MM.1S (cell line): ENCODE measurements around the gene MEPE.

Experiments used
- DNase-seq: peaks from one replicate; pipeline ENCODE4 v3.0.0-alpha.2; 2015
- H2AFZ ChIP-seq: fragments of 300-600 bp; sonication (generic); 2 replicates; pipeline ENCODE4 v1.6.0; 2016; ENCODE audit warnings: antibody characterized with exemption, low read length
- H3F3A ChIP-seq: fragments of 300-600 bp; sonication (generic); 2 replicates; pipeline ENCODE4 v1.6.1; 2016; ENCODE audit warnings: mild to moderate bottlenecking, antibody characterized with exemption, low read length, moderate library complexity, mixed read lengths; ENCODE audit not compliant: insufficient read depth
- H3K27ac ChIP-seq: fragments of 300-600 bp; sonication (generic); 2 replicates; pipeline ENCODE4 v1.5.1; 2016; ENCODE audit warnings: mild to moderate bottlenecking, low read length
- H3K27me3 ChIP-seq: fragments of 300-600 bp; sonication (generic); replicated peaks from 2 replicates; pipeline ENCODE4 v1.6.0; 2016; ENCODE audit warnings: low read length; ENCODE audit not compliant: insufficient read depth
- H3K36me3 ChIP-seq: fragments of 300-600 bp; sonication (generic); replicated peaks from 2 replicates; pipeline ENCODE4 v1.6.1; 2016; ENCODE audit warnings: mild to moderate bottlenecking, low read length, mixed read lengths; ENCODE audit not compliant: insufficient read depth
- H3K4me1 ChIP-seq: fragments of 300-600 bp; sonication (generic); 2 replicates; pipeline ENCODE4 v1.6.1; 2016; ENCODE audit warnings: low read length, mixed read lengths
- H3K4me2 ChIP-seq: fragments of 300-600 bp; sonication (generic); 2 replicates; pipeline ENCODE4 v1.6.0; 2016; ENCODE audit warnings: low read depth, low read length
- H3K4me3 ChIP-seq: fragments of 300-600 bp; sonication (generic); 2 replicates; pipeline ENCODE4 v1.5.1; 2016; ENCODE audit warnings: low read length, mixed read lengths
- H3K79me2 ChIP-seq: fragments of 300-600 bp; sonication (generic); 2 replicates; pipeline ENCODE4 v1.6.1; 2016; ENCODE audit warnings: mixed run types, low read length, mixed read lengths
- H3K9ac ChIP-seq: fragments of 300-600 bp; sonication (generic); 2 replicates; pipeline ENCODE4 v1.6.1; 2016; ENCODE audit warnings: low read length, mixed read lengths
- H3K9me2 ChIP-seq: fragments of 300-600 bp; sonication (generic); replicated peaks from 2 replicates; pipeline ENCODE4 v1.6.1; 2016; ENCODE audit warnings: mild to moderate bottlenecking, low read length, mixed read lengths; ENCODE audit not compliant: insufficient read depth
- H3K9me3 ChIP-seq: fragments of 300-600 bp; sonication (generic); replicated peaks from 2 replicates; pipeline ENCODE4 v1.6.1; 2016; ENCODE audit warnings: mild to moderate bottlenecking, low read length, mixed read lengths; ENCODE audit not compliant: insufficient read depth
- H4K20me1 ChIP-seq: fragments of 300-600 bp; sonication (generic); 2 replicates; pipeline ENCODE4 v1.6.1; 2016; ENCODE audit warnings: mild to moderate bottlenecking, low read length, moderate library complexity, mixed read lengths; ENCODE audit not compliant: insufficient read depth
- EZH2 ChIP-seq: fragments of 300-600 bp; sonication (generic); optimal IDR thresholded peaks from 2 replicates; pipeline ENCODE3; 2017; ENCODE audit warnings: low read depth, mild to moderate bottlenecking, antibody characterized with exemption, low read length, mixed read lengths
- EZH2phosphoT487 ChIP-seq: fragments of 300-600 bp; sonication (generic); IDR thresholded peaks from 2 replicates; pipeline ENCODE4 v1.6.1; 2018; ENCODE audit warnings: antibody characterized with exemption, low read length
- TF ChIP-seq, protein P1 (sequence below): fragments of 300-600 bp; sonication (generic); IDR thresholded peaks from 2 replicates; pipeline ENCODE4 v1.5.1; 2016; ENCODE audit warnings: antibody characterized with exemption, low read length, mixed read lengths

MEPE gene

DNA sequence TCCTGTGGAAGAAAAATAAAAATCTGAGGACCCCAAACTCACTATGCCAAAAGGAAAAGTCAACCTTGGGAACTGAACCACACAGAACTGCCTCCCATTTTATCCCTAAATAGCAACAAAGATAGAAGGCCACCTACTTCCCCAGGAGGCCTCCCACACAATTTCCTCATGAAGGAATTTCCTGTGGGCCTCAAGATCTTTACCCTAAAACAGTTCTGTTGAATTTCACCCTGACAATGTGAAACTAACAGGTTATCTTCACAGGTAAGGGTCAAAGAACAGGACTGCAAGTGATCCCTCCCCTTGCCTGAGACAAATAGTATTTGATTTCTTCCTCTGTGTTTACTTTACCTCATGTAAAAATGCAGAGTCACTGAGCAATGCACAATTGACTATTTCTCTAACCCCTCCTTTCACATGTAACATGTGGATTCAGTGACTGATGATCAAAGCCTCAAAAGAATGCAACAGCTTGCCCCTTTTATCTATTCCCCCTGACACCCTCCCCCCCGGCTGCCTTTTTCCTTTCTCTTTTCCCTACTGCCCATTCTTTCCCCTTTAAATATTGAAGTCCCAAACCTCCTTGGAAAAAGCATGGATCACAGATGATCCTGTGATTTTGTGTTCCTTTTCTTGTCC lies 33.3 kb downstream of the MEPE start:
- Histone ChIP-seq H3K9ac (no peak overlapping the region), H3K27me3 (no peaks in the 10 kb centered on the region), H2AFZ (no peak overlapping the region), H4K20me1 (no peaks in the 10 kb centered on the region), H3K36me3 (no peaks in the 10 kb centered on the region), H3K9me2 (no peaks in the 10 kb centered on the region), H3K4me1 (no peaks in the 10 kb centered on the region), H3K27ac (no peak overlapping the region), H3K79me2 (no peaks in the 10 kb centered on the region), H3F3A (no peaks in the 10 kb centered on the region), H3K9me3 (no peaks in the 10 kb centered on the region), H3K4me3 (no peak overlapping the region), H3K4me2 (no peak overlapping the region)
- DNase-seq = no peak
- TF ChIP-seq, protein P1, sequence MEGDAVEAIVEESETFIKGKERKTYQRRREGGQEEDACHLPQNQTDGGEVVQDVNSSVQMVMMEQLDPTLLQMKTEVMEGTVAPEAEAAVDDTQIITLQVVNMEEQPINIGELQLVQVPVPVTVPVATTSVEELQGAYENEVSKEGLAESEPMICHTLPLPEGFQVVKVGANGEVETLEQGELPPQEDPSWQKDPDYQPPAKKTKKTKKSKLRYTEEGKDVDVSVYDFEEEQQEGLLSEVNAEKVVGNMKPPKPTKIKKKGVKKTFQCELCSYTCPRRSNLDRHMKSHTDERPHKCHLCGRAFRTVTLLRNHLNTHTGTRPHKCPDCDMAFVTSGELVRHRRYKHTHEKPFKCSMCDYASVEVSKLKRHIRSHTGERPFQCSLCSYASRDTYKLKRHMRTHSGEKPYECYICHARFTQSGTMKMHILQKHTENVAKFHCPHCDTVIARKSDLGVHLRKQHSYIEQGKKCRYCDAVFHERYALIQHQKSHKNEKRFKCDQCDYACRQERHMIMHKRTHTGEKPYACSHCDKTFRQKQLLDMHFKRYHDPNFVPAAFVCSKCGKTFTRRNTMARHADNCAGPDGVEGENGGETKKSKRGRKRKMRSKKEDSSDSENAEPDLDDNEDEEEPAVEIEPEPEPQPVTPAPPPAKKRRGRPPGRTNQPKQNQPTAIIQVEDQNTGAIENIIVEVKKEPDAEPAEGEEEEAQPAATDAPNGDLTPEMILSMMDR = no peak
- TF ChIP-seq EZH2phosphoT487 (no peak), EZH2 (no peak)

DNA sequence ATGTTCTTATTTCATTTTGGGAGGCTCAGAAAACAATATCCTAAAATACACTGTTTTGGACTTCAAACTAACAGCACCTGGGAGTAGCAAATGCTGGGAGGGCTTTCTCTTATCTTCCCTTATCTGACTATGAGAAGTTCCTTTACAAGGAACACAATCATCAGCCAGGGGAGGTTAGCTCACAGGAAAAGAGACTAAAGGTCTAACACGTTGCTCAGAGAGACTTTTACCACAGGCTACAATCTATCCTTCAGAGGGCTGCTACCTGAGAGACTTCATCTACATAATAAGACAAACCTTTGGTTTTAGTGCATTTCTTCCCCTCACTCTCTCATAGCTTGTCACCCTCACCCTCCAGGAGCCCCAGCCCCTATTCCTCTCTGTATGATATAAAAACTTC lies 35.8 kb downstream of the MEPE start:
- TF ChIP-seq EZH2phosphoT487 = no peak
- TF ChIP-seq, protein P1 = no peak
- no peak for TF ChIP-seq EZH2
- DNase-seq = no peak

DNA sequence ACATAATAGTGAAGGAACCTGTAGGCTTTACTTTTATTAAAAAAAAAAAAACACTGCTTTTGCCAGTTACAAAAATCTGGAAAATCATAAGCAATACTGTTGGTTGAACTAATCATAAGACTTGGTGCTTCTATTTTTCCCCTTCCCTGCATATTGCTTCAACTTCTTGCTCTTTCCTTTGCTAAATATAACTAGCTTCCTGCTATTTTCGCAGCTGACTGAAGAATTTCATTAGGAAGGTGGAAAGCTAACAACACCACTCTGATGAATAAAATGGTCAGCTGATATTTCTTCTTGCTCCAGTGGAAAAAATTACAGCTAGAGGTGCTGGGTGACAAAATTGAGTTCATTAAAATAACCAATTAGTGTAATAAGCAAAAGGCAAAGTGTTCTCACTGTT lies 39.3 kb downstream of the MEPE start:
- no peak overlapping the region for H2AFZ ChIP-seq
- H3K36me3 ChIP-seq = no peaks in the 10 kb centered on the region
- H3K4me3 ChIP-seq = no peak overlapping the region
- DNase-seq = no peak
- TF ChIP-seq, protein P1 = no peak
- TF ChIP-seq EZH2 (no peak), EZH2phosphoT487 (no peak)
- H3K9me3 ChIP-seq = no peaks in the 10 kb centered on the region
- H4K20me1 ChIP-seq = no peaks in the 10 kb centered on the region
- H3K4me1 ChIP-seq = no peaks in the 10 kb centered on the region
- H3K4me2 ChIP-seq = no peak overlapping the region
- H3K9ac ChIP-seq = no peak overlapping the region
- H3F3A ChIP-seq = no peaks in the 10 kb centered on the region
- H3K9me2 ChIP-seq = no peaks in the 10 kb centered on the region
- H3K27me3 ChIP-seq = no peaks in the 10 kb centered on the region
- no peak overlapping the region for H3K27ac ChIP-seq
- H3K79me2 ChIP-seq = no peaks in the 10 kb centered on the region

More for the DNA sequence above, 35.8 kb downstream of the MEPE start:
- H3K4me2 ChIP-seq = no peak overlapping the region
- H3K9me3 ChIP-seq = no peaks in the 10 kb centered on the region
- no peak overlapping the region for H3K9ac ChIP-seq
- H3K79me2 ChIP-seq = no peaks in the 10 kb centered on the region
- H4K20me1 ChIP-seq = no peaks in the 10 kb centered on the region
- H3K4me1 ChIP-seq = no peaks in the 10 kb centered on the region
- no peak overlapping the region for H3K27ac ChIP-seq
- no peaks in the 10 kb centered on the region for H3K9me2 ChIP-seq
- no peak overlapping the region for H2AFZ ChIP-seq
- no peaks in the 10 kb centered on the region for H3K36me3 ChIP-seq
- H3F3A ChIP-seq = no peaks in the 10 kb centered on the region
- H3K27me3 ChIP-seq = no peaks in the 10 kb centered on the region
- H3K4me3 ChIP-seq = no peak overlapping the region
